Stimulated activated CD8-positive, alpha-beta memory T cell treated with anti-CD3 and anti-CD28 coated beads, Interleukin-2, amount 100 ng/mL, for 1 hour (primary cell): ENCODE measurements around the gene HSDL1.
"Not testable (repeated sequence)": the region's sequence is repeated elsewhere in the genome, so short reads cannot be mapped to it uniquely, and the experiment has no call there.

ENCODE experiments used
- DNase-seq, 2 donors: peaks; one replicate each; pipeline ENCODE4 v3.0.0-alpha.2; 2020; ENCODE audit warnings: low read depth in 2 of 2

The HSDL1 gene

DNA sequence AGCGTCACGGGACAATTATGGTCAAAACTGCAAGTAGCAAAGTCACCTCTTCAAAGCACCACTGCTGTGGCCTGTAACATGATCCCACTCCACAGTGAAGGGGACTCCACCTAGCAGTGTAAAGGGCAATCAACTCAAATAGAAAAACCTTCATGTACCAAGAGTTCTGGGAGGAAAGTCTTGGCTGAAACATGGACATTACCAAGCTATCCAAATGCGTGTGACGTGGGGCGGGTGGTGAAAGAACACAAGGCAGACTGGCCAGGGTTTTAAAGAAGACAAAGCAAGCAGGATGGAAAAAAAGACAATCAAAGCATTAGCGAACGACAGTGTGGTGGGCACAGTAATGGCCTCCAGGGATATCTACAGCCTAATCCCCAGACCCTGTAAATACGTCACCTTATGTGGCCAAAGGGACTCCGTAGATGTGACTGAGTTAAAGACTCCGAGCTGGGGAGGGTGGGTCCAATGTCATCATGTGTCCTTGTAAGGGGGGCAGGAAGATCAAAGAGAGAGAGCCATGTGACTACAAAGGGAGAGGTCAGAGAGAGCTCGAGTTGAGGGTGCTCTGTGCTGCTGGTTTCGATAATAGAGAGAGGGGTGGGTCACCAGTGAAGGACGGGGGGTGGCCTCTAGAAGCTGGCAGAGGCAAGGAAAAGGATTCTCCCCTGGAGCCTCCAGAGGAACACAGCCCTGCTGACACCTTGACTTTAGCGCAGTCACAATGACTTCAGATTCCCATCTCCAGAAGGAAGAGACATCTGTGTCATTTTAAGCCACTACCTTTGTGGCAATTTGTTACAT is 6.0 kb downstream of the HSDL1 start:
- no peak for DNase-seq

DNA sequence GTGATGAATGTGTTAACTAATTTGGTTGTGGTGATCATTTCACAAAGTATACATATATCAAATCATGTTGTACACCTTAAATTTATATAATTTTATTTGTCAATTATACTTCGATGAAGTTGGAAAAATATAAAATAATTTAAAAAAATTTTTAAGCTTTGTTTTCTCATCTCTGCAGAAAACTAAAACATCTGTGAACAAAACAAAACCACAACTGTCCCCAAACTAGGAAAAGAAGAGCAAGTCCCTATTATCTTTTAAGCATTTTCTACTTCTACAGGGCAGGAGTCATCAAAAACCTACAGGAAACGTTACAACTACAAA is 6.5 kb downstream of the HSDL1 start:
- no peak for DNase-seq

DNA sequence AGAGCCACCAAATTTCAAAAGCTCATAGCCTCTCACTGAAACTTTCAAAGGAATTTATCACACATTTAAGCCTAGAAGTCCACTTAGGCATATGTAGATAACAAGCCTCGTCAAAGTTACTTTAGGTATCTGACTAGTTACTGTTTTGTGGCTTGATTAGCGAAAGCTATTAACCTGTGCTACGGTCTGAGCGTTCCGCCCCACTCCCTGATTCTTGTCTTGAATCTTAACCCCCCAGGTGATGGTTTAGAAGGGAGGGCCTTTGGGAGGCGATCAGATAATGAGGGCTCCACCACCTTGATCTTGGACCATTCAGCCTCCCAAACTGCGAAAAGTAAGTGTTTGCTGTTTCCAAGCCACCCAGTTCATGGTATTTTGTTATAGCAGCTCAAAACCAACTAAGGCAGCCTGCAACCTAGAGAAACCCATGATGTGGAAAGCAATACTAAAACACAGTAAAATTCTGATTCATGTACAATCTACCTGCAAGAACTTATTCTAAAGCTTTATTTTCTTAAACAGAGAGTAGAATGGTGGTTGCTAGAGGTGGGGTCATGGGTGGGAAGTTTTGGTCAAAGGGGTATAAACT is 7.1 kb downstream of the HSDL1 start:
- no peak for DNase-seq

DNA sequence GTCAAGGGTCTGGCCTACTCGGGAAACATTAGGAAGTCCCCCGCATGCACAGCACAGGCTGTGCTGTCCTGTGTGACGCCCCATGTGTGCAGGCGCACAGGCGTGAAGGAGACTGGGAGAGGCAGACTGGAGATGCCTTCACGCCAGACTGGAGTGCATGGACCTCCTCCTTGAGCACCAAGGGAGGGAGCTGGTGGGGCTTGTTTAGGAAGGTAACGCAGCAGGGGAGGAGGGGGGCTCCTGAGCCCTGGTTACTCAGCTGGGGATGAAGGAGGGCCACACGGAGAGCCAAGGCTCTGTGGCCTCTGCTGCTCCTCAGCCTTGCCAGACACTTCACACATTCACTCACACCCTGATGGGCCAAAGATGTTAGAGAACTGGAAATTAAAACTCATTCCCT is 7.7 kb downstream of the HSDL1 start:
- no peak for DNase-seq

DNA sequence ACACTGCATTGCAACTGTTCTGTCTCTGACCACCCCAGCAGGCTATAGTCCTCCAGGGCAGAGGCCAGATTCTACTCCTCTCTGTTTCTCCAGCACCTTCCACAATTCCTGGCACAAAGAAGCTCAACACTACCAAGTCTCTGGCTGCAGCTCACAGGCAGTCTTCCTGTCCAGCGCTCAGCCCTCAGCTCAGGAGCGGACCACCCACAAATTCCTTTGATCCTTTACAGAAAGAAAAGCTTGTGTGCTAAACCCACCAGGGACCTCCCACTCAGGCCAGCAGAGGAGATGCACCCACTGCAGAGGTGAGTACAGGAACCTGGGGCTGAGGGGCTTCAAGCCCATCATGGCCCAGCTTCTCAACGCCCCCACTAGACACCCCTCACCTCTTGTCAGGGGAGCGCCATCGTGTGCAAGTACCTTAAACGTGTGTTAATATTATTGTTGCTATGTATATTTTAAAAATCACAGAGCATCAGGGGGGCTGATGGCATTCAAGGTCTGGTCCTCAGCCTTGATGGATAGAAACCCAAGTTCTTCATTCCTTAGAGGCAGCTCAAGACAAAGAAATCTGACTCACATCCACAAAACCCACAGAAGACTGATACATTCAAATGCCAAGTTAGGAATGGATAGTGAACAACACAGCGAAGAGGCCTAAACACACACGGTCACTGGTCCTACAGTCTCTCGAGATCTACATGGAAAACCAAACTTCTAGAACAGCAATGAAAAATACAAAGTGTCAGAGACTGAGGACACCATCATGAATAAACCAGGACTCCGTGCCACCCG is 8.4 kb downstream of the HSDL1 start:
- DNase-seq: no peak

DNA sequence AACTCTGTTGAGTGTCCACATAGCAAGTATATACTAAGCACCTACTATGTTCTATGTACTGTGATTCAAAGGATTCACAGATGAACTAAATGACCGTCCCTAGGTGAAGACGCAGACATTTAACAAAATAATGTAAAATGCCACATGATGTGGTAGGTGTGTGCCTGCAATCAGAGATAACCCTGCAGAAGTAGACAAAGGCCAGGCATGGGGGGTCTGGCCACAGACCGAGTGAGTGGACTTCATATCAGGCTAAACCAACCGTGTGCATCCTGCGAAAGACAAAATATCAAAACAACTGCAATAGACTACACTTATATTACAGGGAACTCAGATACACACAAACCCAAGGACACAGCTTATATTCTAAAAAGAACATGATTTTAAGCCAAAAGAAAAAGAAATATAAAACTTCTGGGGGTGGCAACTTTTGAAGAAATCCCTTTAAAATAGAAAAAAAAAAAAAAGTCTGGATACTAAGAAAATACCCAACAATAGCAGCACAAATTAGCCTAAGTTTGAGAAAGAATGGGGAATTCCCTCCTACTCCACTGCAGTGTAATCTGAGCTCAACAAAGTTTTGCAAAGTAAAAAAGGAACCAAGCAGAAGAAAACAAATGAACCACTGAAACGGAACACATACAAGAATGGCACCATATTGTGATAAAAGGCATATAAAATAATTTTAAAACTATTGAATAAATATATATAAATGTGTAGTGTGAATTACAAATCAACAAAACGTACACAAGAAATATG is 12.3 kb downstream of the HSDL1 start:
- no peak for DNase-seq

DNA sequence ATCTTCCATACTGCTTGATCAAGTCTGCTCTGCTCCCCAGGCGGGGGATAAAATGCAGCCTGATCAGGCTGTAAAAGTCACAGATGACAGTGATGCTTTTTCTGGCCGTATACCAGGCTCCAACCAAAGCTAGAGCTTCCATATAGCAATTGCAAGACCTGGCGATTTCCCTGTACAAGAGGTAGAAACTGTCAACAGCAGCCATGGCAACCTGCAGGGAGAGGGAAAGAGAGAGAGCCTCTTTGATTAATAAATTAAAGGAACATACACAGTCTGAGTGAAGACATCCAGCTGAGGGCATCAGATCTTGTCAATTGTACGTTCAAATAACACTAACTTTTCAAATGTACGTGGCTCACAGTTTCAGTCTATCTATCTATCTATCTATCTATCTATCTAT is 13.9 kb downstream of the HSDL1 start:
- DNase-seq: no peak

DNA sequence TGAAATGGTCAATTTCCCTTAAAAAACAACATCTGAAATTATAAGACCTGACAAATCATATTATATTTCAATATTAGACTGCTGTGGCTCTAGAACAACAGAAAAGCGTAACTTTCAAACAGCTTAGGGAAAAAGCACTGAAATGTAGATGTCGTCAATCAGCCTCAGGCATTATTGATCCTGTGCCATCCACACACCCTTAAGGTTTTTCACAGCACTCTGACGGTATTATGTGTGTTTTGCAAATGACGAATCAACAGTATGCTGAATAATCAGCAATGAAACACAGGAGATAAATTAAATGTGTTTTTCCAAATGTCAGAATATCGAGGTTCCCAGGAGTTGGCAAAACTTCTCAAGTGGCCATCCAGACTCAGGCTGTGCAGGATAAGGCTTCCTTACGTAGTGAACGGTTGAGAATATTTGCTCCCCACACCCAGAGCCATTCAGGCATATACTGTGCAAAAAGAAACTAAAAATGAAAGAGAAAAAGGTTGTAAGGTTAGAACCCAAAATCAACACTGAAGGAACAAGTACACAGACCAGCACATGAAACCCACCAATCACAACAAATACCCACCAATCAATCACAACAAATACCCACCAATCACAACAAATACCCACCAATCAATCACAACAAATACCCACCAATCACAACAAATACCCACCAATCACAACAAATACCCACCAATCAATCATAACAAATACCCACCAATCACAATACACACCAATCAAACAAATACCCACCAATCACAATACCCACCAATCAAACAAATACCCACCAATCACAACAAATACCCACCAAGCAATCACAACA is 20.5 kb downstream of the HSDL1 start:
- DNase-seq: no peak

DNA sequence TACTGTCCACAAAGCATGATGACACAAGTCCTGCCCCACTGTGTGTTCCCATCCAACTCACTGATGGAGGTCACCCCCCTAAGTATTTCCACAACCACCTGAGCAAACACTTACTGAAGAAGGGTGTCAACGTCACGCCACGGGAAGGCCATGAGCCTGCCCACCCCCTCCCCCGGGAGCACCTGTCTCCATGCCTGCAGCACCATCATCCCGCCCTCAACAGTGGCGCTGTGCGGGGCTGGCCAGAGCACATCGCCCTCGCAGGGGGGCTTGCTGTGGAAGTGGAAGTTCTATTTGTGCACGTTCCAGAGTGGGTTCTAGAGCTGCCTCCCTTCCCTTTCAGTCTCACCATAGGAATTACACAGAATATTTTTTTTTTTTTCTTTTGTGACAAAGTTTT is 24.0 kb downstream of the HSDL1 start:
- DNase-seq: no peak

DNA sequence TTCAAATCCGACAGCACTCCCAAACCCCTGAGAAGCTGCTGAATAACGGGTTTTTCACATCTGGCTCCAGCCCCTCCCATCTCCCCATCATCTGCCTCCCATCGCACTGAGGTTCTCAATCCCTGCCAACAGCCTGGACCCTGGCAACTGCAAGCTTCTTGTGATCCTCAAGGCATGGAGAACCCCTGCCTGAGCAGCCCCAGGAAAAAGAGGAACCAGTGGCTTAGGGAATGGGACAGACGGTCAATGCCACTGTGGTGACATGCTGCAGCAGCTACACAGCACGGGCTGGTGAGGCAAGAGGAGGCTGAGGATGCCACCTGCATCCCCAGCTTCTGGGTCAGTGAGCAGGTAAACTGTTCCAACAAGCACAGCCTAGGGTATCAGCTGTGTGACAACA is 25.0 kb downstream of the HSDL1 start:
- no peak for DNase-seq

DNA sequence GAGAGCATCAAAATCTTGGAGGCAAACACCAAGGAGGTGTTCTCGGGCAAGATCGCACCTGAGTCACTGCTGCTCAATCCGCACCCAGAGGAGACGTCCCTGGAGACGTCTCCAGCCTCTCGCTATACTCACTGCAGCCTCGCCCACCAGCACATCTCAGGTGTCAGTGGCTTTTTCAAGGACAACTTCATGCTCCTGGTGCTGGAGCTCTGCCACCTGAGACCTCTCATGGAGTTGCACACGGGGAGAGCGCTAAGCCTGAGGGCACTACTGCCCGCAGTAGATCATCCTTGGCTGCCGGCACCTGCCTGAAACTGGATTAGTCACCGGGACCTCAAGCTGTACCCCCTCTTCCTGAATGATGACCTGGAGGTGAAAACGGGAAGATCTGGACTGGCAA is 25.6 kb downstream of the HSDL1 start:
- no peak for DNase-seq

DNA sequence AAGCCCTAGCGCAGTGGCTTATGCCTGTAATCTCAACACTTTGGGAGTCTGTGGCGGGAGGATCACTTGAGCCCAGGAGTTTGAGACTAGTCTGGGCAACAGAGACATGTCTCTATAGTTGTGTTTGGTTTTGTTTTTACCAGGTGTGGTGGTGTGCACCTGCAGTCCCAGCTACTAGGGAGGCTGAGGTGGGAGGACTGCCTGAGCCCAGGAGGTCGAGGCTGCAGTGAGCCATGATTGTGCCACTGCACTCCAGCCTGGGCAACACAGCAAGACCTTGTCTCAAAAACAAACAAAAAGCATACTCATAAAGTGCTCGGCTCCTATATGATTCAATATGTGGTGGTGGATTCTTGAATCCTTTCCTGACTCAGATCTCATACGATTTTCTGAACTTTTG is 26.7 kb downstream of the HSDL1 start:
- DNase-seq: not testable (repeated sequence)

DNA sequence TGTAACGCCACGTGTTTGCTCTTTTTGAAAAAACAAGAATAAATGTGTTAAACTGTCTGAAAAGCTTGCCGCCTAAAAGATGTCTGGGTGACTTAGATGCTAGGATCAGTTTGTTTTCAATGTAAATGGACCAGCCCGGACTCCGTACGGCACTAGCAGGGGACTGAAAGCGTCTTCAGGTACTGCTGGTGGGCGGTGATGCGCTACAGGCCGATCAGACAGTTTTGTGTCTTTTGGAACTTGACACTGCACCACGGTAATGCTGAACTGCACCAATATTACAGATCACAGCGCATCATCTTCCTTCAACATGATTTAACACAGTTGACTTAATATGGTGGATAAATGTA is 27.5 kb downstream of the HSDL1 start:
- no peak for DNase-seq

DNA sequence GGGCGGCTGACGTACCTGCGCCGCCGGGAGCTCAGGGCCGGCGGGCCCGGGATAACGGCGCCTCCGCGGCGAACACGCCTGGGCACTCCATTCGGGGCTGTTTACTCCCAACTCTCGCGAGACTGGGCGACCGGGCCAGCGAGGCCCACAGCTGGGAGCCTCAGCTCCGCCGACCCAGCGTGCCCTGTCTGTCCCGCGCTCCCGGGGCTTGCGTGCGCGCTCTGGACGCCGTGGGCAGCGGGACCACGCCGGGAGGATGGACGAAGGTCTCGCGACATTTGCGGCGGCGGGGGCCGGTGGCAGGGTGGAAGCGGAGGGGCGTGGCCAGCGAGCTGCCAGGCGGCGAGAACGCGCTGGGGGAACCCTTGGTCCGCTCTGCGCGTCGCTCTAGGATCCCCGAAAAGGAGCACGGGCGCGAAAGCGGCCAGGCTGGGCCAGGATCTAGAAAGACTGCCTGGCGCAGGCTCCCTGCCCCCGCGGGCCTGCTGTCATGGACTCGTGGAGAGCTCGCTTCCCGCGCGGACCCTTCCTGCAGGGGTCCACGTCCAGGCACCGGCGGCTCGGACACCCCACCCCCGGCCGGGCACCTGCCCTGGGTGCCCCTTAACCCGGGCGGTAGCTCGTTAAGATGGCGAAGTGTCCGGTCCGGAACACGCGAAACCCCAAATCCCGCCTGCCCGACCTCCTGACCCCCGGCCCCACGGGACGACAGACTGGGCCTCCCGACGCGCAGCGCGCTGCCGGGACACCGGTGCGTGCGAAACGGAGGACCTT is 28.1 kb downstream of the HSDL1 start, which contains the start of gene MBTPS1:
Gene MBTPS1 (minus strand): TSS at position 223 of the 774 bp plus-strand sequence. CDS start 15,159 bp downstream, outside the sequence.
- peak; percentile 96 to 97 for DNase-seq

DNA sequence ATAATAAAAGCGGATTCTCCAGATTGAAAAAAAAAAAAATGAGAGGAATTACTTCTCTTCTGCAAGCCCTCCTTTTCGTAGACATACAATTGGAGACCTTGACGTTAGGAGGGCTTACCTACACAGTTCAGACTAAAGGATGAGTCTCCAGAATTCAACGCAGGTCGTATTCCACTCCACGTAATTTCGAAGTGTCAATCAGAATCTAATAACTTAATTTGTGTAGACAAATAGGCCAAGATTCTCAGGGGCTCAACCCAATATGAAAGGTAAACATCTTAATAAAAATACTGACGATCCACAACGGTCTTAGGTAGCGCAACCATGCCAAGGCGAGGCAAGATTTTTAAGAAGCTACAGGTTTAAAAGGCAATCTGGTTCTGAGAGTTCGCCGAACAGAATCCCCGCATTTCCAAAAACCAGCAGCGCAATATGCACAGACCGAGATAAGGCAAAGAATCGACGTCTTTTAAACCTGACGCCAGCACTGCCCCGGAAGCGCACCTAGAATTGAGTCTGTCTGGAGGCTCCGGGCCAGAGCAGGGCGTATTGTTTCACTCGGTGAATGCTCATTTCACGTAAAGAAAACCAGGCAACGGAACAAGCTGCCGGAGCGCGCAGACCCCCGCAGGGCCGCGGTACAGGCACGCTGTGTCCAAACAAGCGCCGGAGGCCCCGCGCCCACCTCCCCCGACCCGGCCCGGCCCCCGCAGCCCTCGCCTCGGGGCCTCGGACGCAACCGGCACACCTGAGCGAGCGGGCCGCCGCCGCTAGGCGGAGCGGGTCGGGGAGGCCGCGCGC is 28.9 kb downstream of the HSDL1 start:
- peak in 1 of 2 donors; percentile 14 for DNase-seq

DNA sequence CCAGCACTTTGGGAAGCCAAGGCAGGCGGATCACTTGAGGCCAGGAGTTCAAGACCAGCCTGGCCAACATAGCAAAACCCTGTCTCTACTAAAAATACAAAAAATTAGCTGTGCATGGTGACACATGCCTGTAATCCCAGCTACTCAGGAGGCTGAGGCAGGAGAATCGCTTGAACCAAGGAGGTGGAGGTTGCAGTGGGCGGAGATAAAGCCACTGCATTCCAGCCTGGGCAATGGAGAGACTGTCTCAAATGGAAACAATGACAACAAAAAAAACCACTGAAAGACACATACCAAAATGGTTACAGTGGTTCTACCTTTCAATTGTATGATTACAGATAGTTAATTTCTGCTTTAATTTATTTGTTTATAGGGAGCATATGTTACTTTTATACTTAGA is 33.0 kb downstream of the HSDL1 start:
- not testable (repeated sequence) for DNase-seq

DNA sequence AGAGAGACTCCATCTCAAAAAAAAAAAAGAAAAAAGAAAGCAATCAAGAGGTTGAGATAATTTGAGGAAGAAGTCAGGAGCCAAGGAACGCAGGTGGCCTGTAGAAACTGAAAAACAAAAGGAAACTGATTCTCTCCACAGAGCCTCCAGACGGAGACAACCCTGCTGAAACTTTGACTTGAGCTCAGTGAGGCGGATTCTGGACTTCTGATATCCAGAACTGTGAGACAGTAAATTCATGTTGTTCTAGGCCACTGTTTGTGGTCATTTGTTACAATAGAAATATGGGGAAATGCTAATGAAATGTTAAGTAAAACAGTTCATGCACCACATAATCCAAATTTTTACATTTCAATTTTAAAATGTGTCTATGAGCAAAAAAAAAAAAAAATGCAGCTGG is 33.5 kb downstream of the HSDL1 start:
- DNase-seq: no peak

DNA sequence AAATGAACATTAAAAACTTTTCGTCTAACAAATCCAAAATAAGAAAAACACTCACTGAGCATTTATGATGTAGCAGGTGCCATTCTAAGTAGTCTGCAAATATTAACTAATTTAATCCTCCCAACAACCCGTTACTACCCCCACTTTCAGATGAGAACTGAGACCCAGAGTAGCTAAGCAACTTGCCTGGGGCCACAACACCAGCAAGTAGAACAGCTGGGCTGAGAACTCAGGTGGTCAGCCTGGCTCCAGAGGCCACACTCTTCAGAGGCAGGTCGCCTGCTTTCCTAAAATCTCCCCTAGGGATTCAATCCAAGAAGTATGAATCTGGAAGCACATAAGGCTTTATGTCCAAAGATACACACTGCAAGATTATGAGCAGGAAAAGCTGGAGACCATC is 34.5 kb downstream of the HSDL1 start:
- DNase-seq: no peak

DNA sequence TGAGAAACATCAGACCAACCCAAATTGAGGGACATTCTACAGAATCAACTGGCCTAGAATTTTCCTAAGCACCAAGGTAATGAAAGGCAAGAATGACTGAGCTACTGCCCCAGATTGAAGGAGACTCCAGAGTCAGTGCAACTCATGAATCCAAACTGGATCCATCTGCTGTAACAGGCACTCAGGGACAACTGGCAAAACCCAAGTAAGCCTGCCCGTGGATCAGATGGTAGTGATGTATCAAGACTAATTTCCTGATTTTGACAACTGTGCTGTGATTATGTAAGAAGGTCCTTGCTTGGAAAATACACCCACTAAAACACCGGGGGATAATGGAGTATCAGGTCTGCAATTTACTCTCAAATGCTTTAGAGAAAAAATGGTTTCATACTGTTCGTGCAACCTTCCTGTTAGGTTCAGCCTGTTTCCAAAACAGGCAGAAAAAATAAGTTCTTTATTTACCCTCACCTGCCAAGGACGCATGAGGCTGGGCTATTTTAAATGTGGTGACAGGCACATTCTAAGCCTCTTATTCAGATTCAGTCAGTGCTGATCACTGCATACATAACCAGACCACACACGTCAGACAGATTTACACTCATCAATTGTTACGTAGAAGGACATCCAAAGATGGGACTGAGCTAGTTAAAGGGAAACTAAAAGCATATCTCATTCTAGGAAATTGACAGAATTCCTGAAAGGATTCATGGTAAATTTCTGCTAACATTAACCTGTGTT is 35.2 kb downstream of the HSDL1 start:
- no peak for DNase-seq
